Erythroblast (primary cell): ENCODE data around the gene SPTSSA.

Experiments
- GATA1 ChIP-seq: IDR thresholded peaks from 2 replicates; pipeline ENCODE4 v1.6.1; 2011; ENCODE audit warnings: low read depth, mild to moderate bottlenecking, control low read depth, low read length, moderate library complexity
- POLR2A ChIP-seq: IDR thresholded peaks from 2 replicates; pipeline ENCODE4 v1.6.1; 2011; ENCODE audit warnings: mild to moderate bottlenecking, low read length

DNA sequence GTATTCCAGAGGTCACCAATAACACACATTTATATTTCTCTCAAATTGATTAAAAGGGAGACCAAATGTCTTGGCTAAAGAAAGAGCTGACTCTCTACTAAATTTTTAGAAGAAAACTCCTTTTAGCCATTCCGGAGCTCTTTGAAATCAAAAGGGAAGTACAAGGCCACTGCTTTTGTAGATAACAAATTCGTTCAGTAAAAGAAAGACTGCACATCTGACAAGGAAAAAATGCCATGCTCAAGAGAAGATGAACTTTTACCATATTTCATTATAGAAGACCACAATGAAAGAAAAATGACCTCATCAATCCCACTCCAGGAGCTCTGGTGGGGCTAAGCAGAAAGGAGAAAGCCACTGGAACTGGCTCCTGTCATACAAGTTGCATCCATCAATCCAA lies 57.6 kb downstream of the SPTSSA start:
- TF ChIP-seq POLR2A (no peak), GATA1 (no peak)
